ENCODE results near the gene KRT36. TPM values are rescaled to one million over a fixed set of nuclear protein-coding genes. Genes with fewer than 3 reads are reported as not detected.

The KRT36 gene
- total RNA-seq, 1 experiment from 2014 or later = 0.07 TPM

DNA sequence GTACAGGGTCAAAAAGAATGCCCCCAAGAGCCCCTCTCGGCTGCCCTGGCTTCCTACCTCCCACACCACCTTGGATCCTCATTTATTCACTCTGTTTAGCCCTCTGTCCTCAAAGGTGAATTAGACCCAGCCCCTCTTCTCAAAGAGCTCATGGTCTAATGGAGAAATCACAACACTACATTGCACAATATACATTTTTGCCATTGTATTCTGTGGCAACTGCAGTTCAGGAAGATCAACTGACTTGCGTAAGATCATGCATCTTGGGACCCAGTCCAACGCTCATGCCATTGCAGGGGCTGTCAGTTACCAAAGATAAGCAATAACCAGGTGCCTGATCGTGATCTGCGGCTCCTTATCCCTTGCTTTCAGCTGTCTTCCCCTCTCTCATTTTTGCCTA, 50.3 kb downstream of the KRT36 start:
- no peak for DNase-seq (ENCODE audit: low read depth)

DNA sequence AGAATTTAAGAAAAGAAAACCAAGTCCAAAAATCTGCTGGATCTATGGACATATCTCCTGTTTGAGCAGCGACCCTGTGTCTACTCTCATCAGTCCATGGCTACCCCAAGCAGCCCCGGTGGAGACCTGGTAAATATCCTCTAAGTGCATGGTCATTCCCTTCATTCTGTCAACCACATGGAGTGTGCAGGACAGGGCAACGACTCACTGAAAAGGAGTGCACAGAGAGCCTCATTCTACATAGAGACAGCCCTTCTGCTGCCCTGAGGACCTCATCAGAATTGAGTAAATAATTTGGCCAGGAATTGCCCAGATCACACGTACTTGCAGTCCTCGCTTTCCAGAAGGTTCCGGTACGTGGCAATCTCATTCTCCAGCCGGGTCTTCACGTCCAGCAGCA, 51.9 kb downstream of the KRT36 start:
- peak; percentile 16 for DNase-seq (ENCODE audit: low read depth)

DNA sequence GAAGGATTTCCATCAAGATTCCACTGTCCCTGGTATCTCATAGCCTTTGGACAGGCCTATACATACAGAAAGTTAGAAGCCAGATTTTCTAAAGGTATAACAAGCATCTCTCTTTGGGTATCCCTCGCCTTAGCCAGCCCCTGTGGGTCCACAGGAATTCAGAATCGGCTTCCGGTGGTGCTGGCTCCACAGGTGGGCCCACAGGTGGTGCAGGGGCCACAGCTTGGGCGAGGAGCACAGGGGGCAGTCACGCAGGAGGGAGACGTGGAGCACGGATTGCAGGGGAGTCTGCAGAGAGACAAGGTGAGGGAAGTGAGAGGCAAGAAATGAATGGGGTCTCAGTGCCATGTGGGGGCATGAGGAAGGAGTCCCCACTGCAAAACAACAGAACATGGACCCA, 52.5 kb downstream of the KRT36 start:
- no peak for DNase-seq (ENCODE audit: low read depth)

Other genes with a start within 250 kb of the KRT36 start
- gene KRTAP9-4, start 240.2 kb downstream of the KRT36 start, total RNA-seq (2014; rRNA removed; shearing (Covaris generic)) = not detected in 2 replicates
- gene KRTAP9-9, start 234.5 kb downstream of the KRT36 start, total RNA-seq (2014; rRNA removed; shearing (Covaris generic)) = not detected in 2 replicates
- gene KRTAP9-6, start 224.5 kb downstream of the KRT36 start, total RNA-seq (2014; rRNA removed; shearing (Covaris generic)) = not detected in 2 replicates
- not detected in 2 replicates for gene KRTAP9-7, start 214.2 kb downstream of the KRT36 start, total RNA-seq (2014; rRNA removed; shearing (Covaris generic))
- gene KRTAP29-1, start 187.1 kb downstream of the KRT36 start, total RNA-seq (2014; rRNA removed; shearing (Covaris generic)) = not detected in 2 replicates
- not detected in 2 replicates for gene KRTAP16-1, start 180.6 kb downstream of the KRT36 start, total RNA-seq (2014; rRNA removed; shearing (Covaris generic))
- gene KRTAP17-1, start 174.2 kb downstream of the KRT36 start, total RNA-seq (2014; rRNA removed; shearing (Covaris generic)) = not detected in 2 replicates
- gene KRT33A, start 139.1 kb downstream of the KRT36 start, total RNA-seq (2014; rRNA removed; shearing (Covaris generic)) = 0.17 TPM in 1 of 2 replicates, not detected in the other
- gene KRT33B, start 120.1 kb downstream of the KRT36 start, total RNA-seq (2014; rRNA removed; shearing (Covaris generic)) = 1.3 TPM in 1 of 2 replicates, not detected in the other
- gene KRT34, start 107.6 kb downstream of the KRT36 start, total RNA-seq (2014; rRNA removed; shearing (Covaris generic)) = 6.7 and 7.6 TPM in 2 replicates
- gene KRT31, start 92.3 kb downstream of the KRT36 start, total RNA-seq (2014; rRNA removed; shearing (Covaris generic)) = not detected in 2 replicates
- not detected in 2 replicates for gene KRT37, start 65.3 kb downstream of the KRT36 start, total RNA-seq (2014; rRNA removed; shearing (Covaris generic))
- gene KRT38, start 48.9 kb downstream of the KRT36 start, total RNA-seq (2014; rRNA removed; shearing (Covaris generic)) = not detected in 2 replicates
- gene KRT32, start 22.5 kb downstream of the KRT36 start, total RNA-seq (2014; rRNA removed; shearing (Covaris generic)) = 0.05 TPM in 1 of 2 replicates, not detected in the other
- not detected in 2 replicates for gene KRT35, start 8.8 kb downstream of the KRT36 start, total RNA-seq (2014; rRNA removed; shearing (Covaris generic))
- 0.34 TPM in 1 of 2 replicates, not detected in the other for gene KRT13, start 15.7 kb upstream of the KRT36 start, total RNA-seq (2014; rRNA removed; shearing (Covaris generic))
- 6.3 and 10.2 TPM in 2 replicates for gene KRT15, start 29.0 kb upstream of the KRT36 start, total RNA-seq (2014; rRNA removed; shearing (Covaris generic))
- gene KRT19, start 38.4 kb upstream of the KRT36 start, total RNA-seq (2014; rRNA removed; shearing (Covaris generic)) = 0.69 and 1.6 TPM in 2 replicates
- not detected in 2 replicates for gene KRT9, start 82.1 kb upstream of the KRT36 start, total RNA-seq (2014; rRNA removed; shearing (Covaris generic))
- gene KRT14, start 97.0 kb upstream of the KRT36 start, total RNA-seq (2014; rRNA removed; shearing (Covaris generic)) = 0.27 TPM in 1 of 2 replicates, not detected in the other
- gene KRT16, start 122.9 kb upstream of the KRT36 start, total RNA-seq (2014; rRNA removed; shearing (Covaris generic)) = 0.15 and 0.34 TPM in 2 replicates
- 6.7 and 8.5 TPM in 2 replicates for gene KRT17, start 134.7 kb upstream of the KRT36 start, total RNA-seq (2014; rRNA removed; shearing (Covaris generic))
- 54.4 and 64.1 TPM in 2 replicates for gene EIF1, start 199.0 kb upstream of the KRT36 start, total RNA-seq (2014; rRNA removed; shearing (Covaris generic))
- not detected in 2 replicates for gene GAST, start 222.4 kb upstream of the KRT36 start, total RNA-seq (2014; rRNA removed; shearing (Covaris generic))
- 0.05 and 0.07 TPM in 2 replicates for gene HAP1, start 244.7 kb upstream of the KRT36 start, total RNA-seq (2014; rRNA removed; shearing (Covaris generic))

All from M059J (cell line).